ENCODE measurements around the gene HS3ST4. TPM values are rescaled to one million over a fixed set of nuclear protein-coding genes. Genes with fewer than 3 reads are reported as not detected.

HS3ST4 gene
- total and polyA plus RNA-seq, 2 donors (not counting 1 experiment from before 2014, with no cell fraction given): not detected

DNA sequence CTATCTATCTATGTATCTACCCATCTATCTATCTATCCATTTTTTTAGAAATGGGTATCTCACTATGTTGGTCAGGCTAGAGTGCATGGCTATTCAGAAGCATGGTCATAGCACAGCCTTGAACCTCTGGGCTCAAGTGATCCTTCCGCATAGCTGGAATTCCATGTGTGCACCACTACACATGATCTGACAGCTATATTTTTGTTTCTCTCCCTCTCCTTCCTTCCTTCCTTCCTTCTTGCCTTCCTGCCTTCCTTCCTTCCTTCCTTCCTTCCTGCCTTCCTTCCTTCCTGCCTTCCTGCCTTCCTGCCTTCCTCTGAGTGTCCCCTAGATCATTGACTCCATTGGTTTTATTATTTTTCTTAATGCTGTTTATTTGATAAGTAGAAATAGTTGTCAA is 108.1 kb downstream of the HS3ST4 start:
- Histone ChIP-seq H3K9me3 (ENCODE audit: control insufficient read depth, insufficient read depth, low read depth, low read length) (no peaks in the 10 kb centered on the region), H3K27ac (ENCODE audit: insufficient read depth, low read length) (no peak overlapping the region), H3K27me3 (ENCODE audit: control insufficient read depth, insufficient read depth, low read length) (no peaks in the 10 kb centered on the region), H4K20me1 (ENCODE audit: control insufficient read depth, extremely low read depth, insufficient read depth, low read length) (no peaks in the 10 kb centered on the region), H3K36me3 (ENCODE audit: control insufficient read depth, insufficient read depth, low read length) (no peaks in the 10 kb centered on the region), H3K9ac (ENCODE audit: insufficient read depth, low read length) (no peak overlapping the region), H3K79me2 (ENCODE audit: control insufficient read depth, insufficient read depth, low read length) (no peaks in the 10 kb centered on the region), H3K4me1 (ENCODE audit: control insufficient read depth, extremely low read depth, insufficient read depth, low read length) (no peaks in the 10 kb centered on the region), H2AFZ (ENCODE audit: low read length) (no peak overlapping the region), H3K4me3 (replicated peaks in 1 of 4; ENCODE audit: control extremely low read depth in 1 of 4, insufficient read depth in 1 of 4, low read depth in 3 of 4, low read length in 4 of 4) (no peak overlapping the region), H3K4me2 (ENCODE audit: extremely low read depth, insufficient read depth, low read length) (no peak overlapping the region)
- TF ChIP-seq EZH2 (IDR thresholded peaks at IDR 0.05; ENCODE audit: low read length, missing control alignments): no peak
- TF ChIP-seq, protein P1, sequence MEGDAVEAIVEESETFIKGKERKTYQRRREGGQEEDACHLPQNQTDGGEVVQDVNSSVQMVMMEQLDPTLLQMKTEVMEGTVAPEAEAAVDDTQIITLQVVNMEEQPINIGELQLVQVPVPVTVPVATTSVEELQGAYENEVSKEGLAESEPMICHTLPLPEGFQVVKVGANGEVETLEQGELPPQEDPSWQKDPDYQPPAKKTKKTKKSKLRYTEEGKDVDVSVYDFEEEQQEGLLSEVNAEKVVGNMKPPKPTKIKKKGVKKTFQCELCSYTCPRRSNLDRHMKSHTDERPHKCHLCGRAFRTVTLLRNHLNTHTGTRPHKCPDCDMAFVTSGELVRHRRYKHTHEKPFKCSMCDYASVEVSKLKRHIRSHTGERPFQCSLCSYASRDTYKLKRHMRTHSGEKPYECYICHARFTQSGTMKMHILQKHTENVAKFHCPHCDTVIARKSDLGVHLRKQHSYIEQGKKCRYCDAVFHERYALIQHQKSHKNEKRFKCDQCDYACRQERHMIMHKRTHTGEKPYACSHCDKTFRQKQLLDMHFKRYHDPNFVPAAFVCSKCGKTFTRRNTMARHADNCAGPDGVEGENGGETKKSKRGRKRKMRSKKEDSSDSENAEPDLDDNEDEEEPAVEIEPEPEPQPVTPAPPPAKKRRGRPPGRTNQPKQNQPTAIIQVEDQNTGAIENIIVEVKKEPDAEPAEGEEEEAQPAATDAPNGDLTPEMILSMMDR (conservative IDR thresholded peaks at IDR 0.05 in 1 of 2, IDR thresholded peaks at IDR 0.05 in 1 of 2; ENCODE audit: low read depth in 1 of 2, low read length in 2 of 2): no peak
- no peak for DNase-seq (ENCODE audit: low read depth in 2 of 2)

GRCh38 chr16:25812215-25812614 is 120.5 kb downstream of the HS3ST4 start:
- no peak overlapping the region for H2AFZ ChIP-seq (ENCODE audit: low read length)
- no peak for TF ChIP-seq EZH2 (IDR thresholded peaks at IDR 0.05; ENCODE audit: low read length, missing control alignments)
- TF ChIP-seq, protein P1 (conservative IDR thresholded peaks at IDR 0.05 in 1 of 2, IDR thresholded peaks at IDR 0.05 in 1 of 2; ENCODE audit: low read depth in 1 of 2, low read length in 2 of 2): no peak
- H3K79me2 ChIP-seq (ENCODE audit: control insufficient read depth, insufficient read depth, low read length): no peaks in the 10 kb centered on the region
- no peaks in the 10 kb centered on the region for H3K27me3 ChIP-seq (ENCODE audit: control insufficient read depth, insufficient read depth, low read length)
- no peak for DNase-seq (ENCODE audit: low read depth in 2 of 2)
- no peak overlapping the region for H3K9ac ChIP-seq (ENCODE audit: insufficient read depth, low read length)
- no peaks in the 10 kb centered on the region for H3K9me3 ChIP-seq (ENCODE audit: control insufficient read depth, insufficient read depth, low read depth, low read length)
- no peaks in the 10 kb centered on the region for H3K36me3 ChIP-seq (ENCODE audit: control insufficient read depth, insufficient read depth, low read length)
- no peaks in the 10 kb centered on the region for H4K20me1 ChIP-seq (ENCODE audit: control insufficient read depth, extremely low read depth, insufficient read depth, low read length)
- no peaks in the 10 kb centered on the region for H3K4me1 ChIP-seq (ENCODE audit: control insufficient read depth, extremely low read depth, insufficient read depth, low read length)
- no peak overlapping the region for H3K4me2 ChIP-seq (ENCODE audit: extremely low read depth, insufficient read depth, low read length)
- no peak overlapping the region for H3K4me3 ChIP-seq (replicated peaks in 1 of 4; ENCODE audit: control extremely low read depth in 1 of 4, insufficient read depth in 1 of 4, low read depth in 3 of 4, low read length in 4 of 4)
- no peak overlapping the region for H3K27ac ChIP-seq (ENCODE audit: insufficient read depth, low read length)

DNA sequence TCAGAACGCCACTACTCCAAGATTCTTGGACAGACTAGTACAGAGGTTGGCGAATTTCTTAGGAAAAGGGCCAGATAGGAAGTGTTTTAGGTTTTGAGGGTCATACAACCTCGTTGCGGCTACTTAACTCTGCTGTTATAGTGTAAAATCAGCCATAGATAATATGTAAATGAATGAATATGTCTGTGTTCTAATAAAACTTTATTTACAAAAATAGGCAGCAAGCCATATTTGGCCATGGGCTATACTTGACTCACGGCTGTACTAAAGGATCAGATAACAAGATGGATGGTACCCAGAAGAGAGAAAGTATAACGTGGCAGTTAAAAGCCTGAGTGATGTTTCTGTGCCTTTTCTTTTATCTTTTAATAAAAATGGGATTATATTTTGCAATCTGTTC is 125.5 kb downstream of the HS3ST4 start:
- Histone ChIP-seq H2AFZ (ENCODE audit: low read length) (no peak overlapping the region), H3K4me2 (ENCODE audit: extremely low read depth, insufficient read depth, low read length) (no peak overlapping the region), H3K27me3 (ENCODE audit: control insufficient read depth, insufficient read depth, low read length) (no peaks in the 10 kb centered on the region), H3K79me2 (ENCODE audit: control insufficient read depth, insufficient read depth, low read length) (no peaks in the 10 kb centered on the region), H3K9me3 (ENCODE audit: control insufficient read depth, insufficient read depth, low read depth, low read length) (no peaks in the 10 kb centered on the region), H3K4me1 (ENCODE audit: control insufficient read depth, extremely low read depth, insufficient read depth, low read length) (no peaks in the 10 kb centered on the region), H3K4me3 (replicated peaks in 1 of 4; ENCODE audit: control extremely low read depth in 1 of 4, insufficient read depth in 1 of 4, low read depth in 3 of 4, low read length in 4 of 4) (no peak overlapping the region), H3K36me3 (ENCODE audit: control insufficient read depth, insufficient read depth, low read length) (no peaks in the 10 kb centered on the region), H3K27ac (ENCODE audit: insufficient read depth, low read length) (no peak overlapping the region), H4K20me1 (ENCODE audit: control insufficient read depth, extremely low read depth, insufficient read depth, low read length) (no peaks in the 10 kb centered on the region), H3K9ac (ENCODE audit: insufficient read depth, low read length) (no peak overlapping the region)
- no peak for TF ChIP-seq EZH2 (IDR thresholded peaks at IDR 0.05; ENCODE audit: low read length, missing control alignments)
- TF ChIP-seq, protein P1 (conservative IDR thresholded peaks at IDR 0.05 in 1 of 2, IDR thresholded peaks at IDR 0.05 in 1 of 2; ENCODE audit: low read depth in 1 of 2, low read length in 2 of 2): no peak
- no peak for DNase-seq (ENCODE audit: low read depth in 2 of 2)
